Lower leg skin (tissue), 4 donors: ENCODE data around the gene KRTAP10-6. TPM values are rescaled to one million over a fixed set of nuclear protein-coding genes. Genes with fewer than 3 reads are reported as not detected.
"Not testable (repeated sequence)": the region's sequence is repeated elsewhere in the genome, so short reads cannot be mapped to it uniquely, and the experiment has no call there.

Experiments
- DNase-seq, 2 donors: peaks; one replicate each; pipeline ENCODE4 v3.0.0-alpha.2; 2019; ENCODE audit warnings: low spot score in 2 of 2
- H3K4me3 ChIP-seq: fragments of 200-600 bp; sonication (generic); 2 replicates; pipeline ENCODE4 v1.5.1; 2017; ENCODE audit warnings: mild to moderate bottlenecking, low read depth; ENCODE audit not compliant: poor library complexity, severe bottlenecking
- POLR2A ChIP-seq, 2 donors: fragments of 450-650 bp; IDR thresholded peaks; one replicate each; pipeline ENCODE4 v1.6.1; 2016 to 2017; ENCODE audit warnings: antibody characterized with exemption in 2 of 2, mild to moderate bottlenecking in 1 of 2, moderate library complexity in 1 of 2
- WGBS, 2 donors: methylation state at CpG; one replicate each; pipeline ENCODE4 v1.1.5; 2018; 5-methylcytosine and 5-hydroxymethylcytosine counted together
- intact Hi-C: fragments of 100-400 bp; cut with DNase I; formaldehyde crosslinking; loops from one replicate; pipeline ENCODE4 v1.15.0; 2023; ENCODE audit warnings: low total_unique reads
- total RNA-seq, 4 donors: library from RNA; depleted of rRNA; stranded (reverse); fragments of >200 nt; gene quantifications; one replicate each; pipeline ENCODE4 v1.1.0, GENCODE V29; 2016
- TF ChIP-seq, protein P1 (sequence below), 3 donors: fragments of 450-650 bp; IDR thresholded peaks; one replicate each; pipeline ENCODE4 v1.5.1; 2016; ENCODE audit warnings: antibody characterized with exemption in 3 of 3, mild to moderate bottlenecking in 3 of 3, moderate library complexity in 2 of 3

Gene KRTAP10-6
- total RNA-seq, 4 donors from 2014 or later, result 1.3 TPM; not detected in 3

- peak in 1 of 2 donors; percentile 65 for DNase-seq
- WGBS, 2 donors, result 80 to 84% methylated on average over 15 to 17 of the region's 22 CpGs
- intact Hi-C loops, result no loop called here
- no peak for TF ChIP-seq POLR2A (IDR thresholded peaks at IDR 0.05)
- TF ChIP-seq, protein P1, sequence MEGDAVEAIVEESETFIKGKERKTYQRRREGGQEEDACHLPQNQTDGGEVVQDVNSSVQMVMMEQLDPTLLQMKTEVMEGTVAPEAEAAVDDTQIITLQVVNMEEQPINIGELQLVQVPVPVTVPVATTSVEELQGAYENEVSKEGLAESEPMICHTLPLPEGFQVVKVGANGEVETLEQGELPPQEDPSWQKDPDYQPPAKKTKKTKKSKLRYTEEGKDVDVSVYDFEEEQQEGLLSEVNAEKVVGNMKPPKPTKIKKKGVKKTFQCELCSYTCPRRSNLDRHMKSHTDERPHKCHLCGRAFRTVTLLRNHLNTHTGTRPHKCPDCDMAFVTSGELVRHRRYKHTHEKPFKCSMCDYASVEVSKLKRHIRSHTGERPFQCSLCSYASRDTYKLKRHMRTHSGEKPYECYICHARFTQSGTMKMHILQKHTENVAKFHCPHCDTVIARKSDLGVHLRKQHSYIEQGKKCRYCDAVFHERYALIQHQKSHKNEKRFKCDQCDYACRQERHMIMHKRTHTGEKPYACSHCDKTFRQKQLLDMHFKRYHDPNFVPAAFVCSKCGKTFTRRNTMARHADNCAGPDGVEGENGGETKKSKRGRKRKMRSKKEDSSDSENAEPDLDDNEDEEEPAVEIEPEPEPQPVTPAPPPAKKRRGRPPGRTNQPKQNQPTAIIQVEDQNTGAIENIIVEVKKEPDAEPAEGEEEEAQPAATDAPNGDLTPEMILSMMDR (IDR thresholded peaks at IDR 0.05), result no peak
- H3K4me3 ChIP-seq, result no peak overlapping the region
These were observed 13.1 kb downstream of the KRTAP10-6 start for GRCh38 chr21:44579056-44579832.

GRCh38 chr21:44578371-44579055 is 13.8 kb downstream of the KRTAP10-6 start:
- peak in 1 of 2 donors; percentile 71 for DNase-seq

DNA sequence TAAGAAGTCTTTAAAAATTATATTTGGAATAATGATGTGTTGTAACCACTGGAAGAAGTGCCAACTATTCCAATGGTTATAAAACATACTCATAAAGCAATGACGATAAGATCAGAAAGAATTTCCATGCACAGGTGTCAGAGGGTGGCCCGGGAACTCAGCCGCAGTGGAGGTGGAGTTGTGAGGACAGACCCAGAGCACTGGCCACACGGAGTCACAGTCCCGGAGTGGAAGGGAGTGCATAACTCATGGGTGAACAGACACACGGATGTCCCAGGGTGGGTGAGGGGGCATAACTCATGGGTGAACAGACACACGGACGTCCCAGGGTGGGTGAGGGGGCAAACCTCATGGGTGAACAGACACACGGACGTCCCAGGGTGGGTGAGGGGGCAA is 16.3 kb downstream of the KRTAP10-6 start:
- peak in 1 of 2 donors; percentile 62 for DNase-seq
- TF ChIP-seq POLR2A (IDR thresholded peaks at IDR 0.05), result no peak
- TF ChIP-seq, protein P1 (IDR thresholded peaks at IDR 0.05), result no peak

More at GRCh38 chr21:44578371-44579055, 13.8 kb downstream of the KRTAP10-6 start:
- intact Hi-C loops, result no loop called here
- TF ChIP-seq POLR2A (IDR thresholded peaks at IDR 0.05), result no peak
- TF ChIP-seq, protein P1 (IDR thresholded peaks at IDR 0.05), result no peak
- H3K4me3 ChIP-seq, result no peak overlapping the region
- 89 to 94% methylated on average over 14 of the region's 17 CpGs for WGBS, 2 donors

GRCh38 chr21:44575307-44576024 is 16.8 kb downstream of the KRTAP10-6 start:
- peak in 1 of 2 donors; percentile 63 for DNase-seq
- intact Hi-C loops, result no loop called here
- TF ChIP-seq, protein P1 (IDR thresholded peaks at IDR 0.05), result no peak
- TF ChIP-seq POLR2A (IDR thresholded peaks at IDR 0.05), result no peak
- 87 to 91% methylated on average over 20 of the region's 20 CpGs for WGBS, 2 donors
- H3K4me3 ChIP-seq, result no peak overlapping the region

More for the DNA sequence above, 16.3 kb downstream of the KRTAP10-6 start:
- 82 to 84% methylated on average over 8 to 10 of the region's 10 CpGs for WGBS, 2 donors
- intact Hi-C loops, result no loop called here
- no peak overlapping the region for H3K4me3 ChIP-seq

GRCh38 chr21:44574457-44575306 is 17.6 kb downstream of the KRTAP10-6 start:
- peak in 1 of 2 donors; percentile 46 for DNase-seq
- TF ChIP-seq, protein P1 (IDR thresholded peaks at IDR 0.05), result no peak
- no peak for TF ChIP-seq POLR2A (IDR thresholded peaks at IDR 0.05)
- intact Hi-C loops, result no loop called here
- 31 to 57% methylated on average over 8 to 21 of the region's 21 CpGs for WGBS, 2 donors
- H3K4me3 ChIP-seq, result no peak overlapping the region

DNA sequence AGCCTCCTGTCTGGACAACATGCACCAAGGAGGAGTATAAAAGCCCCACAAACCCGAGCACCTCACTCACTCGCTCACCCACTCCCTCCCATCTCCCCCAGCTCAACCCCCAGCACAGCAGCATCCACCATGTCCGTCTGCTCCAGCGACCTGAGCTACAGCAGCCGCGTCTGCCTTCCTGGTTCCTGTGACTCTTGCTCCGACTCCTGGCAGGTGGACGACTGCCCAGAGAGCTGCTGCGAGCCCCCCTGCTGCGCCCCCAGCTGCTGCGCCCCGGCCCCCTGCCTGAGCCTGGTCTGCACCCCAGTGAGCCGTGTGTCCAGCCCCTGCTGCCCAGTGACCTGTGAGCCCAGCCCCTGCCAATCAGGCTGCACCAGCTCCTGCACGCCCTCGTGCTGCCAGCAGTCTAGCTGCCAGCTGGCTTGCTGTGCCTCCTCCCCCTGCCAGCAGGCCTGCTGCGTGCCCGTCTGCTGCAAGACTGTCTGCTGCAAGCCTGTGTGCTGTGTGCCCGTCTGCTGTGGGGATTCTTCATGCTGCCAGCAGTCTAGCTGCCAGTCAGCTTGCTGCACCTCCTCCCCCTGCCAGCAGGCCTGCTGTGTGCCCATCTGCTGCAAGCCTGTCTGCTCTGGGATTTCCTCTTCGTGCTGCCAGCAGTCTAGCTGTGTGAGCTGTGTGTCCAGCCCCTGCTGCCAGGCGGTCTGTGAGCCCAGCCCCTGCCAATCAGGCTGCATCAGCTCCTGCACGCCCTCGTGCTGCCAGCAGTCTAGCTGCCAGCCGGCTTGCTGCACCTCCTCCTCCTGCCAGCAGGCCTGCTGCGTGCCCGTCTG is 18.5 kb downstream of the KRTAP10-6 start, which contains the start of gene KRTAP10-4:
TSS of gene KRTAP10-4 (plus strand) at position 100 of the 827 bp plus-strand sequence. CDS start at position 130, 30 bp downstream.
- intact Hi-C loops, H3K4me3 ChIP-seq: not testable (repeated sequence)
- DNase-seq, result peak in 1 of 2 donors; percentile 76
- WGBS, 2 donors, result 52 to 58% methylated on average over 11 to 23 of the region's 25 CpGs
